IPS DF 4.7 (cell line): ENCODE results near the gene SMOC2.
"Not testable (repeated sequence)": the region's sequence is repeated elsewhere in the genome, so short reads cannot be mapped to it uniquely, and the experiment has no call there.

Experiments
- DNase-seq: peaks from one replicate; pipeline ENCODE4 v3.0.0-alpha.2; 2013; ENCODE audit warnings: low spot score; ENCODE audit errors: extremely low read depth

Gene SMOC2

GRCh38 chr6:168705271-168705670, 264.3 kb downstream of the SMOC2 start:
- DNase-seq, result not testable (repeated sequence)

GRCh38 chr6:168706471-168707177, 265.6 kb downstream of the SMOC2 start:
- DNase-seq, result no peak

- DNase-seq, result no peak
Measured at GRCh38 chr6:168708526-168708925, 267.5 kb downstream of the SMOC2 start.

GRCh38 chr6:168708984-168709383, 268.0 kb downstream of the SMOC2 start:
- no peak for DNase-seq

GRCh38 chr6:168709390-168709789, 268.4 kb downstream of the SMOC2 start:
- no peak for DNase-seq

- no peak for DNase-seq
Measured at GRCh38 chr6:168709991-168710390, 269.0 kb downstream of the SMOC2 start.

- no peak for DNase-seq
Measured at GRCh38 chr6:168711049-168711640, 270.2 kb downstream of the SMOC2 start.

GRCh38 chr6:168711666-168712300, 270.8 kb downstream of the SMOC2 start:
- no peak for DNase-seq

- no peak for DNase-seq
Measured at GRCh38 chr6:168712993-168713392, 272.0 kb downstream of the SMOC2 start.

- DNase-seq, result no peak
Measured at GRCh38 chr6:168713839-168714238, 272.9 kb downstream of the SMOC2 start.

GRCh38 chr6:168714547-168715260, 273.7 kb downstream of the SMOC2 start:
- no peak for DNase-seq

- DNase-seq, result no peak
Measured at GRCh38 chr6:168715643-168716481, 274.9 kb downstream of the SMOC2 start.

GRCh38 chr6:168716581-168716980, 275.6 kb downstream of the SMOC2 start:
- no peak for DNase-seq

- no peak for DNase-seq
Measured at GRCh38 chr6:168717491-168717890, 276.5 kb downstream of the SMOC2 start.
